Neural cell (in vitro differentiated cells): ENCODE measurements around the gene TLE2.

ENCODE experiments used
- EZH2 ChIP-seq: fragments of 200-600, 300-800 bp; shearing (Covaris generic), sonication (generic); IDR thresholded peaks from 2 replicates; pipeline ENCODE4 v1.6.1; 2014; ENCODE audit warnings: antibody characterized with exemption, low read length, borderline replicate concordance, mild to moderate bottlenecking; ENCODE audit not compliant: insufficient read depth, poor library complexity, severe bottlenecking
- MXI1 ChIP-seq: fragments of 450-650 bp; conservative IDR thresholded peaks from 2 replicates; pipeline ENCODE4 v1.6.1; 2014; ENCODE audit warnings: antibody characterized with exemption, mild to moderate bottlenecking; ENCODE audit not compliant: poor library complexity, severe bottlenecking
- POLR2AphosphoS5 ChIP-seq: IDR thresholded peaks from 2 replicates; pipeline ENCODE4 v1.6.1; 2012
- SMC3 ChIP-seq: fragments of 450-650 bp; conservative IDR thresholded peaks from 2 replicates; pipeline ENCODE4 v1.6.1; 2014; ENCODE audit warnings: antibody characterized with exemption, mild to moderate bottlenecking, moderate library complexity; ENCODE audit not compliant: poor library complexity
- TAF1 ChIP-seq: IDR thresholded peaks from 2 replicates; pipeline ENCODE4 v1.6.1; 2012; ENCODE audit warnings: low read depth
- TF ChIP-seq, protein P1 (sequence below): IDR thresholded peaks from 2 replicates; pipeline ENCODE4 v1.6.1; 2012; ENCODE audit warnings: borderline replicate concordance
- TF ChIP-seq, protein P2 (sequence below): fragments of 450-650 bp; IDR thresholded peaks from 2 replicates; pipeline ENCODE4 v1.5.1; 2014; ENCODE audit warnings: antibody characterized with exemption, mild to moderate bottlenecking, moderate library complexity; ENCODE audit not compliant: poor library complexity, severe bottlenecking

DNA sequence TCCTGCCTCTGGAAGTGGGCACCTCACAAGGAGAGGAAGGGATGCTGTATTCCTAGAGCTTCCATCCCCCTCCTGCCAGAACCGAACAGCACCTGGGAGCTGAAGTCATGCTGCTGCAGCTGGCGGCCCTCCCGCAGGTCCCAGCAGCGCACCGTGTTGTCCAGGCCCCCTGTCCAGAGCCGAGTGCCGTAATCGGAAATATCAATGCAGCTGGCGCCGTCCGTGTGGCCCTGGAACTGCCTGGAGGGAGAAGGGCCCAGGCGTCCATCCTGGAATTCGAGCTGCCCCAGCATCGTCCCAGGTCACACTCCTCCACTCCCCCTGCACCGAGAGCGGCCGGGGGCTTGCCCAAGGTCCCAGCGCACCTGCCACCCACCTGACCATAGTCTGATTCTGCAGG, 23.7 kb downstream of the TLE2 start:
- TF ChIP-seq MXI1 = no peak
- TF ChIP-seq EZH2 = no peak
- TF ChIP-seq, protein P1, sequence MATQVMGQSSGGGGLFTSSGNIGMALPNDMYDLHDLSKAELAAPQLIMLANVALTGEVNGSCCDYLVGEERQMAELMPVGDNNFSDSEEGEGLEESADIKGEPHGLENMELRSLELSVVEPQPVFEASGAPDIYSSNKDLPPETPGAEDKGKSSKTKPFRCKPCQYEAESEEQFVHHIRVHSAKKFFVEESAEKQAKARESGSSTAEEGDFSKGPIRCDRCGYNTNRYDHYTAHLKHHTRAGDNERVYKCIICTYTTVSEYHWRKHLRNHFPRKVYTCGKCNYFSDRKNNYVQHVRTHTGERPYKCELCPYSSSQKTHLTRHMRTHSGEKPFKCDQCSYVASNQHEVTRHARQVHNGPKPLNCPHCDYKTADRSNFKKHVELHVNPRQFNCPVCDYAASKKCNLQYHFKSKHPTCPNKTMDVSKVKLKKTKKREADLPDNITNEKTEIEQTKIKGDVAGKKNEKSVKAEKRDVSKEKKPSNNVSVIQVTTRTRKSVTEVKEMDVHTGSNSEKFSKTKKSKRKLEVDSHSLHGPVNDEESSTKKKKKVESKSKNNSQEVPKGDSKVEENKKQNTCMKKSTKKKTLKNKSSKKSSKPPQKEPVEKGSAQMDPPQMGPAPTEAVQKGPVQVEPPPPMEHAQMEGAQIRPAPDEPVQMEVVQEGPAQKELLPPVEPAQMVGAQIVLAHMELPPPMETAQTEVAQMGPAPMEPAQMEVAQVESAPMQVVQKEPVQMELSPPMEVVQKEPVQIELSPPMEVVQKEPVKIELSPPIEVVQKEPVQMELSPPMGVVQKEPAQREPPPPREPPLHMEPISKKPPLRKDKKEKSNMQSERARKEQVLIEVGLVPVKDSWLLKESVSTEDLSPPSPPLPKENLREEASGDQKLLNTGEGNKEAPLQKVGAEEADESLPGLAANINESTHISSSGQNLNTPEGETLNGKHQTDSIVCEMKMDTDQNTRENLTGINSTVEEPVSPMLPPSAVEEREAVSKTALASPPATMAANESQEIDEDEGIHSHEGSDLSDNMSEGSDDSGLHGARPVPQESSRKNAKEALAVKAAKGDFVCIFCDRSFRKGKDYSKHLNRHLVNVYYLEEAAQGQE = no peak
- TF ChIP-seq TAF1 = no peak
- TF ChIP-seq, protein P2, sequence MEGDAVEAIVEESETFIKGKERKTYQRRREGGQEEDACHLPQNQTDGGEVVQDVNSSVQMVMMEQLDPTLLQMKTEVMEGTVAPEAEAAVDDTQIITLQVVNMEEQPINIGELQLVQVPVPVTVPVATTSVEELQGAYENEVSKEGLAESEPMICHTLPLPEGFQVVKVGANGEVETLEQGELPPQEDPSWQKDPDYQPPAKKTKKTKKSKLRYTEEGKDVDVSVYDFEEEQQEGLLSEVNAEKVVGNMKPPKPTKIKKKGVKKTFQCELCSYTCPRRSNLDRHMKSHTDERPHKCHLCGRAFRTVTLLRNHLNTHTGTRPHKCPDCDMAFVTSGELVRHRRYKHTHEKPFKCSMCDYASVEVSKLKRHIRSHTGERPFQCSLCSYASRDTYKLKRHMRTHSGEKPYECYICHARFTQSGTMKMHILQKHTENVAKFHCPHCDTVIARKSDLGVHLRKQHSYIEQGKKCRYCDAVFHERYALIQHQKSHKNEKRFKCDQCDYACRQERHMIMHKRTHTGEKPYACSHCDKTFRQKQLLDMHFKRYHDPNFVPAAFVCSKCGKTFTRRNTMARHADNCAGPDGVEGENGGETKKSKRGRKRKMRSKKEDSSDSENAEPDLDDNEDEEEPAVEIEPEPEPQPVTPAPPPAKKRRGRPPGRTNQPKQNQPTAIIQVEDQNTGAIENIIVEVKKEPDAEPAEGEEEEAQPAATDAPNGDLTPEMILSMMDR = no peak
- TF ChIP-seq SMC3 = no peak
- no peak for TF ChIP-seq POLR2AphosphoS5
